Testis (tissue), 2 donors: ENCODE measurements around the gene TAPBPL.

Experiments
- CTCF ChIP-seq, 3 experiments: fragments of 450-650 bp in 2 of 3; fragments of 200-600 bp in 1 of 3; sonication (generic) in 1 of 3; IDR thresholded peaks; one replicate each; pipeline ENCODE4 v1.5.1; 2016 to 2019; ENCODE audit warnings: antibody characterized with exemption in 3 of 3, mild to moderate bottlenecking in 2 of 3, moderate library complexity in 1 of 3
- POLR2A ChIP-seq: fragments of 450-650 bp; IDR thresholded peaks from one replicate; pipeline ENCODE4 v1.6.1; 2017; ENCODE audit warnings: antibody characterized with exemption, mild to moderate bottlenecking, moderate library complexity

GRCh38 chr12:6424008-6424347 is 27.9 kb upstream of the TAPBPL start:
- TF ChIP-seq CTCF (IDR thresholded peaks at IDR 0.05) (no peak), POLR2A (no peak)
